Sciatic nerve (tissue), 2 donors: Measurements from ENCODE around the gene PRDM16. TPM values are rescaled to one million over a fixed set of nuclear protein-coding genes. Genes with fewer than 3 reads are reported as not detected.

Source experiments
- ATAC-seq: fragments of 200-7000 bp; cut with Tn5 transposase; one replicate; pipeline ENCODE4 v1.9.1; 2020; ENCODE audit warnings: mild to moderate bottlenecking, moderate library complexity
- DNase-seq: peaks from one replicate; pipeline ENCODE4 v3.0.0-alpha.2; 2020; ENCODE audit warnings: low spot score
- intact Hi-C: fragments of 100-400 bp; cut with DNase I; formaldehyde crosslinking; loops from one replicate; pipeline ENCODE4 v1.14.2; 2022
- total RNA-seq: library from RNA; stranded (reverse); fragmentation: NEBNext Ultra II Directional; extraction: Animal tissue kit (Norgen Biotek cat#: 25700); gene quantifications from one replicate; pipeline ENCODE4 v1.2.1, GENCODE V29; 2021
- donor health status: DM: no; HTN: no; CAD: no.
- donor health status: DM: no; HTN: no; CAD: no.

PRDM16 gene
- total RNA-seq, 1 donor from 2014 or later, result 31.3 TPM

GRCh38 chr1:3113047-3113740, 44.2 kb downstream of the PRDM16 start:
- DNase-seq (no peak), ATAC-seq (peak; percentile 9)
- intact Hi-C loops, result no loop called here

DNA sequence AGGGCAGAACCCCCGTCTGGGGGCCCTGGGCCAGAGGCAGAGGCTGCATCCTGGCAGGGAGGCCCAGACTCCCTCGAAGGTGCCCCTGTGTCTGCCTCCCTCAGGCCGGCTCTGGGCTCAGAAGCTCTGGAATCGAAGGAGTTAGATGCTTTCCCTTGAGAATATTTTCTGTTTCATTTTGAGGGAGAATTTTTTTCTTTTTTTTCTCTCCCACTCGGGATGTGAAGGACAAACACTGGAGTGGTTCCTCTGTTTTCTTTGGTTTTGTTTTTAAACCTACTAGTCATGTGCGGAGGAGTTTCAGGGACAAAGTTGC, 44.7 kb downstream of the PRDM16 start:
- intact Hi-C loops, result no loop called here
- DNase-seq (no peak), ATAC-seq (no peak)

DNA sequence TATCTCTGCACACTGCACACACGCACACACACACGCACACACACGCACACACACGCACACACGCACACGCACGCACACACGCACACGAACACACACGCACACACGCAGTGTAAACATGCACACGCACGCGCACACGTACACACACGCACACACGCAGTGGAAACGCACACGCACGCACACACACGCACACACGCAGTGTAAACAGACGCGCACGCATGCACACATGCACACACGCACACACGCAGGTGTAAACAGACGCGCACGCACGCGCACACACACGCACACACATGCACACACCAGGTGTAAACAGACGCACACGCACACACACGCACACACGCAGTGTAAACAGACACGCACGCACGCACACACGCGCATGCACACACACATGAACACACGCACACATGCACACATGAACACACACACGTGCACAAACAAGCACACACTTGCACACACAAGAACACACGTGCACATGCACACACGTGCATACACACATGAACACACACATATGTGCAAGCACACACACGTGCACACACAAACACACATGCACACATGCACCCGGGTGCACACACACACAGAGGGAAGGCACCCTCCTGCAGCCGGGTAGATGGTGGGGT, 45.2 kb downstream of the PRDM16 start:
- no peak for ATAC-seq
- DNase-seq, result no peak
- intact Hi-C loops, result no loop called here

DNA sequence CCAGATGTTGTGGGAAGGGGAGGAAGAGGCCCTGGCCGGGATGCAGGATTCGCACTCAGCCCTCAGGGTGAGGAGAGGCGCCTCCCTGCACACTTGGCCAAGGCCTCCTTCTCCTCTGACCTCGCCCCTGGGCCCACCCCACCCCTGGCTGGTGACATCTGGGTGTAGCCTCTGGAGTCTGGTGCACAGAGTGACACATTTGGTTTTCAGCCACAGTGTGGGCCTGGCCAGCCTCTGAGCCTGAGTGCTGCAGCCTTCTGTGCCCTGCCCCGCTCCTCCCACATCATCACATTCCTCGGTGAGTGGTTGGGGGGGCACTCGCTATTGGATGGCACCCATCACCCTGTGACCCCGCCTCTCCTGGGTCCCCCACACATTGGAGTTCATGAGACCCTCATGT, 45.8 kb downstream of the PRDM16 start:
- intact Hi-C loops, result no loop called here
- ATAC-seq (peak; percentile 54), DNase-seq (no peak)

- ATAC-seq (no peak), DNase-seq (no peak)
- intact Hi-C loops, result no loop called here
These were observed 46.5 kb downstream of the PRDM16 start for GRCh38 chr1:3115275-3116149.

DNA sequence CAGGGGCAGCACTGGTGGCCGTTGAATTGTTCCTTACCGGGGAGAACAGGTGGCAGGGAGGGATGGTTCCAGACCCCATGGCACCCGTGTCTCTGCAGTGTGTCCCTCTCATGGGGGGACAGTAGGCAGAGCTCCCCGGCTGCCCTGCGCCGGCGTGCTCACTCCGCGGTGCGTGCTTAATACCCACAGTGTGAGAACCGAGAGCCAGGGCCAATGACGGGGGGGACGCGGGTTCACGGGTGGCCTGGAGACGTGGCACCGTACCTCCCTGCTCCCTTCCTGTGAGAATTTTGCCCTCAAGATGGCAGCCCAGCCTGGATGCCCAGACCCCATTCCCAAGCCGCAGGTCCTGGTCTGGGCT, 47.1 kb downstream of the PRDM16 start:
- no peak for DNase-seq
- intact Hi-C loops, result no loop called here
- no peak for ATAC-seq

GRCh38 chr1:3116560-3116959, 47.6 kb downstream of the PRDM16 start:
- intact Hi-C loops, result no loop called here
- no peak for DNase-seq
- no peak for ATAC-seq

GRCh38 chr1:3117879-3118278, 48.9 kb downstream of the PRDM16 start:
- DNase-seq (no peak), ATAC-seq (no peak)
- intact Hi-C loops, result no loop called here

GRCh38 chr1:3119061-3119460, 50.1 kb downstream of the PRDM16 start:
- no peak for ATAC-seq
- intact Hi-C loops, result no loop called here
- no peak for DNase-seq

GRCh38 chr1:3119725-3120124, 50.7 kb downstream of the PRDM16 start:
- ATAC-seq (peak; percentile 18), DNase-seq (no peak)
- intact Hi-C loops, result no loop called here

DNA sequence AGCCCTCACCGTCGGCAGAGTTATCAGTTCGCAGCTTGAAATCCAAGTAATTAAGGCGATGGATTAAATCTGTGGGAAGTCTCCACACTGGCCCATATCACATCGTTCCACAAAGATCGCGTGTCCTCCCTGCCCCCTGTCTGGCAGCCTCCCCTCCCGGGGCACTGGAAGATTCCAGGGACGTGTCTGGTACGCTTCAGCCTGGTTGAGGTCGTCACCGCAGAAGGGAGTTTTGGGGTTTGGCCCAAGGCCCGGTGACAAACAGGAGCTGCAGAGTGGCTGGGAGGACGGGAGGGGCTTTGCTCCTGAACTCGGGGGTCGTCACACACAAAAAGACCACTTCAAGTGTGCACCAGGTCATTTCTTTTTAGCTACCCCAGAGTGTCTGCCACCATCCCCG, 51.1 kb downstream of the PRDM16 start:
- DNase-seq, result no peak
- no peak for ATAC-seq
- intact Hi-C loops, result no loop called here

DNA sequence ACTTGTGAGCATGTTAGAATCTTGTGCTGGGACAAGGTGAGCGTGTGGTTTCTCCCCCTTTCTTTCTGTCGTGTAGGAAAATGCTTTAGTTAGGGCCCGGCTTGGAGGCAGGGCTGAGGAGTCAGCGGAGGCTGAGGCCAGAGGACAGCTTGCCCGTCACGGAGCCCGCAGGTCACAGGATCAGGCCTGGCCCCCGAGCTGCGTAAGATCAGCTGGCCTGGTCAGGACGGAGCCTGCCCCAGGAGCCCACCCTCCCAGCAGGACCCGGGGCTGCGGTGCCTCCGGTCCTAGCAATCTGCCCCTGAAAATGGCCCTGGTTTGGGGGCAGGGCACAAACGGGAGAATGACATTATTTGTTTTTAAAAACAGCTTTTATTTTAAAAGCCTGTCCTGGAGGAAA, 52.0 kb downstream of the PRDM16 start:
- intact Hi-C loops, result no loop called here
- no peak for DNase-seq
- no peak for ATAC-seq

GRCh38 chr1:3121401-3122210, 52.6 kb downstream of the PRDM16 start:
- intact Hi-C loops, result no loop called here
- ATAC-seq, result no peak
- DNase-seq, result no peak

GRCh38 chr1:3122311-3122710, 53.3 kb downstream of the PRDM16 start:
- ATAC-seq, result no peak
- intact Hi-C loops, result no loop called here
- DNase-seq, result no peak

GRCh38 chr1:3124246-3124645, 55.2 kb downstream of the PRDM16 start:
- no peak for ATAC-seq
- no peak for DNase-seq
- intact Hi-C loops, result no loop called here

GRCh38 chr1:3125078-3125477, 56.1 kb downstream of the PRDM16 start:
- intact Hi-C loops, result no loop called here
- ATAC-seq (no peak), DNase-seq (no peak)

DNA sequence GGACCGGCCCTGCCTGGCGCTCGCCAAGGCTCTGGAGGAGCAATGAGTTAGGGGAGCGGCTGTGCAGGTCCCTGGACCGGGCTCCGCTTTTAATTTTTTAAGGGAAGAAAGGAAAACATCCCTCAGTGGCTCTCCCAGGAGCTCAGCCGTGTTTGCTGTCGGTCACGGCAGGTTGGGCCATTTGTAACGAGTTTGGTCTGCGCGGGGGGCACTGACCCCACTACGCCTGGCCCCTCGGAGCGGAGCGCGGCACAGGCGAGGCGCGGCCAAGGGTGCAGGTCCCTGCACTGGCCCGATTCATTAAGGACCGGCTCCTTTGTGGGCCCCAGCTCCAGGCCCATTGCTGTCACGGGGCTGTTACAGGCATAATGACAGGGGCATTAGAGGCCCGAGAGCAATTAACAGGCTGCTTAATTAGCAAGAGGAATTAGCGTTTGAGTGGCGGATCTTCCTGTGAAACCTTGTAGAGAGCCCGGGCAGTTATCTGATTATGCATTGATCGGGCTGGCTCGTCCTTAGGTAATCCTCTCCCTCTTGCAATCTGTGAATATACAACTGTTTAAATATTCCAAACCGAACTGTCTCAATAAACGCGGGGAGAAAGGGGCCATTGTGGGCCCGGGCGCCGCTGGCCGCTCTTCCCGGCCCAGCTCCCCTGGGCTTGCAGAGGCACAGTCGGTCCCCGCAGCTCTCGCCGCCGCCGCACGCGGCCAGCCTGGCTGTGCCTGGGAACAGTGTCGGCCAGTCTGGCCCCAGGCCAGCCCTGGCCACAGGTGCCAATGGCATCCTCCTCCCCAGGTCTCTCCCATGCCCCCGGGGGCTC, 56.8 kb downstream of the PRDM16 start:
- intact Hi-C loops, result no loop called here
- DNase-seq, result no peak
- ATAC-seq, result no peak

DNA sequence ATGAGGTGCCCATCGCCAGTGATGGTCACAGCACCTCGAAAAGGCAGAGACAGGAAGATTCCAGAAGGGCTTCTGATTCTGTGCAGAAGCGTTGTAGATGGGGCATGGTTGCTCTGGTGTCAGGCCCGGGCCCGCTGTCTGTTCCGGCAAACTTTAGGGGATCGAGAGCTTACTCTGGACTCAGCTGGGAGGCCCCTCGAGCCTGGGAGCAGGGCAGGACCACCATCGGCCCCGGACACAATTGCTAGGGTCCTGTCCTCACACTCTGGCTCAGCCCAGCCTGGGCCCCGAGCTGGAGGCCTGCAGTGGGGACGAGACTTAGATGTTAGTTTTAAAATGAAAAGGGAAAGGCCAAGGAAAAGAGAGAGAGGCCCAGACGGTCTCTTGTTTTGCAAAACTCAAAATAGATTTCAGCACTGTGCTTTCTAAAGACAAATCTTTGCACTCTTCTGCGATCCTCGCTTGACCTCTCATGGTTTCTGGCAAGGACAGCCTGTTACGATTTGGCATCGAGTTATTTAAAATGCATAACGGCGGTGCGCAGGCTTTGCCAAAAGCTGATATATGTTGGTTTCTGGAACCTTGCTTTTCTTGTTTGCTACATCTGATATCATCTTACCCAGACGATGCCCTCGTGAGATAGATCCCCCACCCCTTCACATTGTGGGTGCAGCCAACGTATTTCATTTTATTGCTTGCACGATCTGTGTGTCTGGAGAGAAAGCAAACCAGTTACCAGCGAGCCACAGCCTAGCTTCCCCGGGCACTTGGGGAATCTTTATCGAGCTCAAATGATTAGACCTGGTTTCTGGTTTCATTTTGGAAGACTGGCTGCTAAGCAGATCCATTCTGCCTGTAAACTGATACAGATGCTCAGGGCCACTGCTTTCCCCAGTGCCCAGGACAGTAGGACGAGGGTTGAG, 58.0 kb downstream of the PRDM16 start:
- ATAC-seq, result peak; percentile 38

More for the DNA sequence above, 58.0 kb downstream of the PRDM16 start:
- intact Hi-C loops, result no loop called here
- DNase-seq, result no peak
